HTR-8/SVneo (cell line): Measurements from ENCODE around the gene HAGHL.
"Not testable (repeated sequence)": the region's sequence is repeated elsewhere in the genome, so short reads cannot be mapped to it uniquely, and the experiment has no call there.

ENCODE experiments used
- DNase-seq: peaks from one replicate; pipeline ENCODE4 v3.0.0; 2011; ENCODE audit warnings: low spot score, mixed read lengths; ENCODE audit not compliant: insufficient read length
- FAIRE-seq: peaks from 2 replicates; lab custom pipeline; 2011; peaks lifted over from hg19 to GRCh38; lab: Jason Lieb, UNC

HAGHL gene

GRCh38 chr16:747978-748746 lies 21.3 kb downstream of the HAGHL start:
- FAIRE-seq (no peak), DNase-seq (no peak)

- FAIRE-seq, result no peak
- DNase-seq, result no peak
Measured at GRCh38 chr16:749010-749409, 22.1 kb downstream of the HAGHL start.

- FAIRE-seq (no peak), DNase-seq (no peak)
Measured at GRCh38 chr16:750485-750884, 23.6 kb downstream of the HAGHL start.

- no peak for FAIRE-seq
- no peak for DNase-seq
Measured at GRCh38 chr16:751152-752006, 24.5 kb downstream of the HAGHL start.

GRCh38 chr16:752007-752312 lies 25.1 kb downstream of the HAGHL start:
- no peak for FAIRE-seq
- DNase-seq, result no peak

GRCh38 chr16:754121-754607 lies 27.3 kb downstream of the HAGHL start:
- DNase-seq, FAIRE-seq: not testable (repeated sequence)

GRCh38 chr16:754656-755055 lies 27.8 kb downstream of the HAGHL start:
- DNase-seq (no peak), FAIRE-seq (no peak)

GRCh38 chr16:756428-756827 lies 29.5 kb downstream of the HAGHL start:
- no peak for FAIRE-seq
- no peak for DNase-seq

GRCh38 chr16:759110-759910 lies 32.4 kb downstream of the HAGHL start:
- FAIRE-seq (no peak), DNase-seq (no peak)

GRCh38 chr16:760065-760464 lies 33.2 kb downstream of the HAGHL start:
- DNase-seq (no peak), FAIRE-seq (peak; percentile 63)

GRCh38 chr16:760545-761343 lies 33.8 kb downstream of the HAGHL start, which contains the start of gene MSLN:
TSS of gene MSLN (plus strand) at chr16:760734. CDS start at chr16:762681, 1,947 bp downstream.
- FAIRE-seq, result peak; percentile 79

GRCh38 chr16:761625-762513 lies 35.0 kb downstream of the HAGHL start:
- DNase-seq, result no peak
- FAIRE-seq, result no peak

More at GRCh38 chr16:760545-761343, 33.8 kb downstream of the HAGHL start, which contains the start of gene MSLN:
- peak; percentile 79 for DNase-seq

GRCh38 chr16:762595-763268 lies 35.8 kb downstream of the HAGHL start:
- DNase-seq, result no peak
- no peak for FAIRE-seq

- FAIRE-seq, result no peak
- no peak for DNase-seq
Measured at GRCh38 chr16:763369-764183, 36.7 kb downstream of the HAGHL start.

GRCh38 chr16:764184-764750 lies 37.4 kb downstream of the HAGHL start:
- FAIRE-seq (no peak), DNase-seq (no peak)

GRCh38 chr16:764848-765487 lies 38.1 kb downstream of the HAGHL start:
- DNase-seq (no peak), FAIRE-seq (no peak)
